RWPE2 (cell line): ENCODE results near the gene LSM14B.

Source experiments
- ATAC-seq: fragments of 200-7000 bp; cut with Tn5 transposase; 3 replicates; pipeline ENCODE4 v1.9.1; 2021; ENCODE audit warnings: low read depth
- DNase-seq: peaks from one replicate; pipeline ENCODE4 v3.0.0-alpha.2; 2020; ENCODE audit warnings: low spot score
- H3K27ac ChIP-seq: fragments of 450-650 bp; 2 replicates; pipeline ENCODE4 v1.5.1; 2017; ENCODE audit warnings: mild to moderate bottlenecking; ENCODE audit not compliant: poor library complexity, severe bottlenecking
- H3K27me3 ChIP-seq: fragments of 250-450 bp; sonication (Bioruptor Pico); 2 replicates; pipeline ENCODE4 v1.5.1; 2021; ENCODE audit warnings: mild to moderate bottlenecking, moderate library complexity; ENCODE audit not compliant: insufficient read depth, poor library complexity, severe bottlenecking
- H3K36me3 ChIP-seq: fragments of 250-450 bp; sonication (Bioruptor Pico); 2 replicates; pipeline ENCODE4 v1.5.1; 2020; ENCODE audit warnings: low read depth, mild to moderate bottlenecking, moderate library complexity
- H3K4me1 ChIP-seq: fragments of 250-450 bp; sonication (Bioruptor Pico); 2 replicates; pipeline ENCODE4 v1.5.1; 2021; ENCODE audit warnings: mild to moderate bottlenecking, moderate library complexity; ENCODE audit not compliant: insufficient read depth, poor library complexity, severe bottlenecking
- H3K4me3 ChIP-seq: fragments of 250-450 bp; sonication (Bioruptor Pico); 2 replicates; pipeline ENCODE4 v1.5.1; 2021; ENCODE audit warnings: mild to moderate bottlenecking, moderate library complexity; ENCODE audit not compliant: severe bottlenecking
- H3K9me3 ChIP-seq: fragments of 250-450 bp; sonication (Bioruptor Pico); 2 replicates; pipeline ENCODE4 v1.5.1; 2021; ENCODE audit warnings: mild to moderate bottlenecking, moderate library complexity; ENCODE audit not compliant: severe bottlenecking
- TF ChIP-seq, protein P1 (sequence below): fragments of 450-650 bp; IDR thresholded peaks from one replicate; pipeline ENCODE4 v1.5.1; 2017; ENCODE audit warnings: mild to moderate bottlenecking, moderate library complexity; ENCODE audit not compliant: poor library complexity, severe bottlenecking

Gene LSM14B

DNA sequence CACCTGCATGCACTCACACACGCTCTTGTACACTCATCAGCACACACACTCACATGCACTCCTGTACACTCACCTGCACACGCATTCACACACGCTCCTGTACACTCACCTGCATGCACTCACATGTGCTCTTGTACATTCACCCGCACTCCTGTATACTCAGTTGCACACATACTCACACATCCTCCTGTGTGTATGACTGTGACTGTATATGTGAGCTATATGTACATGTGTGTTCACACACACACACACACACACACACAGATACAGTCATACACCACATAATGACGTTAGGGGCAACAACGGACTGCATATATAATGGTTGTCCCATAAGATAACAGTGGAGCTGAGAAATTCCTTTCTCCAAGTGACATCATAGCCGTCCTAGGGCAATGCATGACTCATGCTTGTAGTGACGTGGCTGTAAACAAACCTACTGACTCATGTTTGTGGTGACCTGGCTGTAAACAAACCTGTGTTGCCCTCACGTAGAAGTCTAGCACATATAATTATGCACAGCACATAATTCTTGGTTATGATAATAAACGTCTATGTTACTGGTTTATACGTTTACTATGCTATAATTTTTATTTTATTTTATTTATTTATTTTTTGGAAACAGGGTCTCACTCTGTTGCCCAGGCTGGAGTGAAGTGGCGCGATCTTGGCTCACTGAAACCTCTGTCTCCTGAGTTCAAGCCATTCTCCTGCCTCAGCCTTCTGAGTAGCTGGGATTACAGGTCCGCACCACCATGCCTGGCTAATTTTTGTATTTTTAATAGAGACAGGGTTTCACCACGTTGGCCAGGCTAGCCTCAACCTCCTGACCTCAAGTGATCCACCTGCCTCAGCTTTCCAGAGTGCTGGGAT lies 33.8 kb upstream of the LSM14B start:
- Histone ChIP-seq H3K4me3 (no peak overlapping the region), H3K9me3 (no peaks in the 10 kb centered on the region), H3K4me1 (no peaks in the 10 kb centered on the region), H3K36me3 (no peaks in the 10 kb centered on the region), H3K27ac (no peak overlapping the region), H3K27me3 (peaks cover 24% of the 10 kb centered on the region)
- TF ChIP-seq, protein P1, sequence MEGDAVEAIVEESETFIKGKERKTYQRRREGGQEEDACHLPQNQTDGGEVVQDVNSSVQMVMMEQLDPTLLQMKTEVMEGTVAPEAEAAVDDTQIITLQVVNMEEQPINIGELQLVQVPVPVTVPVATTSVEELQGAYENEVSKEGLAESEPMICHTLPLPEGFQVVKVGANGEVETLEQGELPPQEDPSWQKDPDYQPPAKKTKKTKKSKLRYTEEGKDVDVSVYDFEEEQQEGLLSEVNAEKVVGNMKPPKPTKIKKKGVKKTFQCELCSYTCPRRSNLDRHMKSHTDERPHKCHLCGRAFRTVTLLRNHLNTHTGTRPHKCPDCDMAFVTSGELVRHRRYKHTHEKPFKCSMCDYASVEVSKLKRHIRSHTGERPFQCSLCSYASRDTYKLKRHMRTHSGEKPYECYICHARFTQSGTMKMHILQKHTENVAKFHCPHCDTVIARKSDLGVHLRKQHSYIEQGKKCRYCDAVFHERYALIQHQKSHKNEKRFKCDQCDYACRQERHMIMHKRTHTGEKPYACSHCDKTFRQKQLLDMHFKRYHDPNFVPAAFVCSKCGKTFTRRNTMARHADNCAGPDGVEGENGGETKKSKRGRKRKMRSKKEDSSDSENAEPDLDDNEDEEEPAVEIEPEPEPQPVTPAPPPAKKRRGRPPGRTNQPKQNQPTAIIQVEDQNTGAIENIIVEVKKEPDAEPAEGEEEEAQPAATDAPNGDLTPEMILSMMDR, result no peak
- DNase-seq, result no peak
- ATAC-seq, result peak; percentile 83

DNA sequence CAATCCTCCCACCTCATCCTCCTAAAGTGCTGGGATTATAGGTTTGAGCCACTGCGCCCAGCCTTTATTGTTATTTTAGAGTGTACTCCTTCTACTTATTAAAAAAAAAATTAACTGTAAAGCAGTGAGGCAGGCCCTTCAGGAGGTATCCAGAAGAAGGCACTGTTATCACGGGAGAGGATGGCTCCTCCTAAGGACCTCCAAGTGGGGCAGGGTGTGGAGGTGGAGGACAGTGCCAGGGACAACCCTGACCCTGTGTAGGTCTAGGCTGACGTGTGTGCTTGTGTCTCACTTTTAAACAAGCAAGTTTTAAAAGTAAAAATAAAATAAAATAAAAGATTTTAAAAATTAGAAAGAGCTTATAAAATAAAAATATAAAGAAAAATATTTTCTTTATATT lies 32.9 kb upstream of the LSM14B start:
- H3K4me3 ChIP-seq, result no peak overlapping the region
- H3K9me3 ChIP-seq, result no peaks in the 10 kb centered on the region
- H3K4me1 ChIP-seq, result no peaks in the 10 kb centered on the region
- DNase-seq, result no peak
- no peak for ATAC-seq
- TF ChIP-seq, protein P1, result no peak
- peaks cover 20% of the 10 kb centered on the region for H3K27me3 ChIP-seq
- no peaks in the 10 kb centered on the region for H3K36me3 ChIP-seq
- H3K27ac ChIP-seq, result no peak overlapping the region

DNA sequence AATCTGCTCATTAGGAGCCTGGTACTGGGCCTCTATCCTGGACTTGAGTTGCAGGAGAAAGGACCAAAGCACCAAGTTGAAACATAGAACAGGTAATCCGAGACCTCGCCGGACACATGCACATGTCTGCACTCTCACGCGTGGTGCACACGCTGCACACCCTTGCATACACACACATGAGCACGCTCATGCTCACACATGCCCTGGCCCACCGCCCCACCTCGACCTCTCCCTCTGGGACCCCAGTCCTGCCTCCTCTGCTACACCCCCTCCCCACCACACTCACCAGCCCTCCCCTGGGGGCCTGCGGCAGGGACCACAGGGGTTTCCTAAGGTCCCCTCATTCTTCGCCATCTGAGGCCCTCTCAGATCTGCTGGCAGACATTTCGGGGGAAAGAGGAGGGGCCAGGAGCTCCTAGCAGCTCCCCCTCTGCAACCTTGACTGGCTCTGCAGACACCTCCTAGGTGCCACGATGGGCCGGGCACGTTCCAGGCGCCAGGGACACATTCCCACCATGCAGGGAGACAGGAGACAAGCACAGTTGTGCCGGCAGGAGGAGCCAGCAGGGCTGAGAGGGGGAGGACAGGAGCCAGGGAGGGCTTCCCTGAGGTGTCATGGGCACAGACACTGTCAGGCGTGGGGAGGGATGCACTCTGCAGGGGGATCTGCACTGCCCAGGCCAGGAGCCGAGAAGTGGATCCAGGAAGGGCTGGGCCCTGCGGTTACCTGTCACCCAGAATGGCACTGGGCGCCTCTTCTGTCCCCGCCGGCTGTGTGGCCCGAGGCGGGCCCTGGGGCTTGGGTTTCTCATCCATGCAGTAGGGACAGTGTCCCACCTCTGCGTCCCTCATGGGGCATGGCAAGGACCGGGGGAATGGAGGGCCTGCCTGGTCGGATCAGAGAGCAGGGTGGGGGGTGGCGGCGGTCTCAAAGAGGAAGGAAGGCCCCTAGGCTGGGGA lies 25.6 kb upstream of the LSM14B start:
- no peak overlapping the region for H3K4me3 ChIP-seq
- no peak for ATAC-seq
- peaks cover 11% of the 10 kb centered on the region for H3K9me3 ChIP-seq
- peak; percentile 84 for DNase-seq
- H3K36me3 ChIP-seq, result no peaks in the 10 kb centered on the region
- peaks cover 6% of the 10 kb centered on the region for H3K27me3 ChIP-seq
- TF ChIP-seq, protein P1, result no peak
- H3K27ac ChIP-seq, result no peak overlapping the region
- no peaks in the 10 kb centered on the region for H3K4me1 ChIP-seq

DNA sequence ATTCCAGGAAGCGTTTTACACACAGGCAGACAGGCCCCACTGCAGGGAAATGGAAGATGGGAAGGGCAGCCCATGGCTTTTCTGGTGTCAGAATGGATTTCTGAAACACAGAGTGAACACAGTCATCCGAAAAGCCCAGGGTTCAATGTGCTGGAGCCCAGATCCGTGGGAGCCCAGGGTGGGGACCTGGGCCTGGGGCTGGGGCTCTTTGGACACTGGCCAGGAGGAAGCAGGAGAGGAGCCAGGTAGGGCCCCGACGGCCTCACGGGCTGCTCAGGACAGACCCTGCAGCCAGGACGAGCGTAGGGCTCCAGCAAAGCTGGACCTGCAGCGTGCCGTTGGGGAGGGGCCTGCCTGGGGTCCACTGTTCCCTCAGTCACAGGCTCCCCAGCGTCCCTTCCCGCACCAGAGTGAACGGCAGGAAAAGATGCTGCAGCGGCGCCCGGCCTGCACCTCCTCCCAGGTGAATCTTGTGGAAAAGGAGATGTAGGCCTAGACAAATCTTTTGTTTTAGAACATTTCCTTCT lies 24.3 kb upstream of the LSM14B start:
- DNase-seq (peak; percentile 81), ATAC-seq (no peak)
- Histone ChIP-seq H3K27me3 (no peaks in the 10 kb centered on the region), H3K36me3 (no peaks in the 10 kb centered on the region), H3K4me1 (no peaks in the 10 kb centered on the region), H3K27ac (no peak overlapping the region), H3K9me3 (peaks cover 11% of the 10 kb centered on the region), H3K4me3 (no peak overlapping the region)
- TF ChIP-seq, protein P1, result no peak
